Measurements from ENCODE around the gene PIEZO1. TPM values are rescaled to one million over a fixed set of nuclear protein-coding genes. Genes with fewer than 3 reads are reported as not detected.

PIEZO1 gene
- total and polyA plus RNA-seq, 2 donors (not counting 3 experiments of a cell fraction or from before 2014, with no cell fraction given), result 298 to 322 TPM

- POLR2A ChIA-PET, result no interaction called here
- Histone ChIP-seq H3K9ac (replicated peaks; ENCODE audit: extremely low read depth, insufficient read depth, low read length) (no peak overlapping the region), H3K27ac (ENCODE audit: insufficient read depth, low read depth, low read length) (no peak overlapping the region), H3K4me1 (ENCODE audit: control insufficient read depth, extremely low read depth, insufficient read depth, low read length) (peaks cover 12% of the 10 kb centered on the region), H2AFZ (ENCODE audit: low read depth, low read length) (no peak overlapping the region), H3K79me2 (ENCODE audit: control insufficient read depth, insufficient read depth, low read length) (peaks cover 34% of the 10 kb centered on the region), H3K4me3 (replicated peaks in 1 of 3; ENCODE audit: insufficient read depth in 1 of 3, low read depth in 1 of 3, low read length in 3 of 3) (no peak overlapping the region), H3K4me2 (ENCODE audit: insufficient read depth, low read length) (peak overlapping the region; percentile 64), H3K36me3 (ENCODE audit: control insufficient read depth in 2 of 2, extremely low read depth in 1 of 2, insufficient read depth in 2 of 2, low read length in 2 of 2) (peaks cover 4 to 12% of the 10 kb centered on the region in 2 experiments), H3K9me3 (replicated peaks; ENCODE audit: control insufficient read depth, insufficient read depth, low read length) (no peaks in the 10 kb centered on the region), H3K9me1 (replicated peaks; ENCODE audit: control insufficient read depth, extremely low read depth, insufficient read depth, low read length) (no peaks in the 10 kb centered on the region), H3K27me3 (ENCODE audit: control insufficient read depth in 2 of 2, insufficient read depth in 2 of 2, low read length in 2 of 2) (no peaks in the 10 kb centered on the region), H4K20me1 (replicated peaks; ENCODE audit: control insufficient read depth, extremely low read depth, insufficient read depth, low read length) (no peaks in the 10 kb centered on the region)
- intact Hi-C loops (cut with micrococcal nuclease) (no loop called here), dilution Hi-C loops (cut with MboI; ENCODE audit: extremely low pct_ligation_motif_present, low sequenced_read_pairs) (no loop called here)
- no peak for DNase-seq (ENCODE audit: low read depth, low spot score)
- no TSS peak for BruUV-seq (replicated peaks)
- TF ChIP-seq EZH2 (IDR thresholded peaks at IDR 0.05; ENCODE audit: borderline replicate concordance, low read depth, low read length, severe bottlenecking), result no peak
- no peak for TF ChIP-seq GATA2 (IDR thresholded peaks at IDR 0.05; ENCODE audit: insufficient read depth, insufficient read length, low read depth, low read length)
- TF ChIP-seq MYC (IDR thresholded peaks at IDR 0.05; ENCODE audit: low read depth, low read length), result no peak
- TF ChIP-seq FOS (IDR thresholded peaks at IDR 0.05; ENCODE audit: borderline replicate concordance, insufficient read depth, low read length), result no peak
- TF ChIP-seq JUN (IDR thresholded peaks at IDR 0.05; ENCODE audit: borderline replicate concordance, insufficient read depth, insufficient read length, low read depth), result no peak
- TF ChIP-seq POLR2AphosphoS5 (IDR thresholded peaks at IDR 0.05; ENCODE audit: insufficient read depth, low read depth, low read length), result no peak
- TF ChIP-seq CTCF (IDR thresholded peaks at IDR 0.05; ENCODE audit: extremely low read depth in 1 of 2, insufficient read depth in 1 of 2, low read depth in 1 of 2, low read length in 2 of 2), result no peak
- TF ChIP-seq MAX (IDR thresholded peaks at IDR 0.05; ENCODE audit: insufficient read depth, insufficient read length), result no peak
- TF ChIP-seq POLR2A (IDR thresholded peaks at IDR 0.05; ENCODE audit: low read depth, low read length), result no peak
- CTCF ChIA-PET, result interaction anchor here (0.8 kb wide), 1 partner anchor 68 kb away, joined by 6 read pairs; no protein-coding TSS in a partner anchor
- no peak for FAIRE-seq
Observed at GRCh38 chr16:88805340-88805715, 20.3 kb upstream of the PIEZO1 start.
